Fibroblast of skin of right biceps (primary cell): ENCODE results near the gene FGF12.

Source experiments
- DNase-seq: peaks from one replicate; pipeline ENCODE4 v3.0.0-alpha.2; 2013

The FGF12 gene

GRCh38 chr3:192684151-192684550 is 43.2 kb downstream of the FGF12 start:
- no peak for DNase-seq

- no peak for DNase-seq
Measured at GRCh38 chr3:192675958-192676649, 51.2 kb downstream of the FGF12 start.

- DNase-seq, result no peak
Measured at GRCh38 chr3:192655628-192656027, 71.7 kb downstream of the FGF12 start.

- DNase-seq, result no peak
Measured at GRCh38 chr3:192655040-192655439, 72.3 kb downstream of the FGF12 start.

GRCh38 chr3:192653862-192654261 is 73.5 kb downstream of the FGF12 start:
- no peak for DNase-seq

GRCh38 chr3:192652727-192653126 is 74.6 kb downstream of the FGF12 start:
- no peak for DNase-seq

- DNase-seq, result no peak
Measured at GRCh38 chr3:192651836-192652512, 75.4 kb downstream of the FGF12 start.

- no peak for DNase-seq
Measured at GRCh38 chr3:192645437-192645836, 81.9 kb downstream of the FGF12 start.

GRCh38 chr3:192642651-192643050 is 84.7 kb downstream of the FGF12 start:
- DNase-seq, result no peak

- no peak for DNase-seq
Measured at GRCh38 chr3:192641919-192642318, 85.4 kb downstream of the FGF12 start.

GRCh38 chr3:192639987-192640386 is 87.4 kb downstream of the FGF12 start:
- no peak for DNase-seq

GRCh38 chr3:192637803-192638202 is 89.5 kb downstream of the FGF12 start:
- DNase-seq, result no peak

GRCh38 chr3:192636517-192637444 is 90.6 kb downstream of the FGF12 start:
- no peak for DNase-seq

GRCh38 chr3:192629429-192629828 is 97.9 kb downstream of the FGF12 start:
- no peak for DNase-seq

- no peak for DNase-seq
Measured at GRCh38 chr3:192621909-192622308, 105.4 kb downstream of the FGF12 start.

GRCh38 chr3:192620275-192620674 is 107.1 kb downstream of the FGF12 start:
- DNase-seq, result no peak

GRCh38 chr3:192611411-192611810 is 115.9 kb downstream of the FGF12 start:
- DNase-seq, result no peak

- DNase-seq, result no peak
Measured at GRCh38 chr3:192608726-192609600, 118.4 kb downstream of the FGF12 start.

- no peak for DNase-seq
Measured at GRCh38 chr3:192607798-192608197, 119.5 kb downstream of the FGF12 start.

- no peak for DNase-seq
Measured at GRCh38 chr3:192597913-192598312, 129.4 kb downstream of the FGF12 start.

GRCh38 chr3:192597506-192597905 is 129.8 kb downstream of the FGF12 start:
- no peak for DNase-seq

GRCh38 chr3:192578729-192579128 is 148.6 kb downstream of the FGF12 start:
- DNase-seq, result no peak

GRCh38 chr3:192577811-192578210 is 149.5 kb downstream of the FGF12 start:
- DNase-seq, result no peak
